ENCODE data around the gene BRSK2.

DNA sequence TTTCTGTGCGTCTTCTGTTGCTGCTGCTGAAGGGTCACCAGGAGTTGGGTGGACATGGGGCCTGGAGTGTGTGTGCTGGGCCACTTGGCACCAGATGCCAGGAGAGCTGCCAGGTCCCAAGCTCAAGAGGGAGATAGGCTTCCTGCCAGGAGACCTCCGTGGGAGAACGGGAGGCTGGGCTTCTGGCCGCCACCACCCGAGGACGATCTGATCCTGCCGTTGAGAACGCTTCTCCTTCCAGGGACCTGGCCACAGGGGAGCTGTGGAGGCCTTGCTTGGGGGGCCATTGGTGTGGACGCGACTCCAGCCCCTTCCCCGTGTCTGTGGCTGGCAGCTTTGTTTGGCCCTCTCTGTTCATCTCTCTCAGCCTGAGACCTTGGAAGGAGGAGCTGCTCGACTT, 2.4 kb downstream of the BRSK2 start:
- TF ChIP-seq, protein P1, sequence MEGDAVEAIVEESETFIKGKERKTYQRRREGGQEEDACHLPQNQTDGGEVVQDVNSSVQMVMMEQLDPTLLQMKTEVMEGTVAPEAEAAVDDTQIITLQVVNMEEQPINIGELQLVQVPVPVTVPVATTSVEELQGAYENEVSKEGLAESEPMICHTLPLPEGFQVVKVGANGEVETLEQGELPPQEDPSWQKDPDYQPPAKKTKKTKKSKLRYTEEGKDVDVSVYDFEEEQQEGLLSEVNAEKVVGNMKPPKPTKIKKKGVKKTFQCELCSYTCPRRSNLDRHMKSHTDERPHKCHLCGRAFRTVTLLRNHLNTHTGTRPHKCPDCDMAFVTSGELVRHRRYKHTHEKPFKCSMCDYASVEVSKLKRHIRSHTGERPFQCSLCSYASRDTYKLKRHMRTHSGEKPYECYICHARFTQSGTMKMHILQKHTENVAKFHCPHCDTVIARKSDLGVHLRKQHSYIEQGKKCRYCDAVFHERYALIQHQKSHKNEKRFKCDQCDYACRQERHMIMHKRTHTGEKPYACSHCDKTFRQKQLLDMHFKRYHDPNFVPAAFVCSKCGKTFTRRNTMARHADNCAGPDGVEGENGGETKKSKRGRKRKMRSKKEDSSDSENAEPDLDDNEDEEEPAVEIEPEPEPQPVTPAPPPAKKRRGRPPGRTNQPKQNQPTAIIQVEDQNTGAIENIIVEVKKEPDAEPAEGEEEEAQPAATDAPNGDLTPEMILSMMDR (IDR thresholded peaks at IDR 0.05): no peak
- TF ChIP-seq POLR2A (IDR thresholded peaks at IDR 0.05): no peak

Measured in Peyer's patch (tissue), 4 donors.